Kidney capillary endothelial cell (primary cell): ENCODE results near the gene LRP4.
"Not testable (repeated sequence)": the region's sequence is repeated elsewhere in the genome, so short reads cannot be mapped to it uniquely, and the experiment has no call there.

Experiments used
- DNase-seq: peaks from one replicate; pipeline ENCODE4 v3.0.0-alpha.2; 2018; ENCODE audit warnings: low spot score

LRP4 gene, protein sequence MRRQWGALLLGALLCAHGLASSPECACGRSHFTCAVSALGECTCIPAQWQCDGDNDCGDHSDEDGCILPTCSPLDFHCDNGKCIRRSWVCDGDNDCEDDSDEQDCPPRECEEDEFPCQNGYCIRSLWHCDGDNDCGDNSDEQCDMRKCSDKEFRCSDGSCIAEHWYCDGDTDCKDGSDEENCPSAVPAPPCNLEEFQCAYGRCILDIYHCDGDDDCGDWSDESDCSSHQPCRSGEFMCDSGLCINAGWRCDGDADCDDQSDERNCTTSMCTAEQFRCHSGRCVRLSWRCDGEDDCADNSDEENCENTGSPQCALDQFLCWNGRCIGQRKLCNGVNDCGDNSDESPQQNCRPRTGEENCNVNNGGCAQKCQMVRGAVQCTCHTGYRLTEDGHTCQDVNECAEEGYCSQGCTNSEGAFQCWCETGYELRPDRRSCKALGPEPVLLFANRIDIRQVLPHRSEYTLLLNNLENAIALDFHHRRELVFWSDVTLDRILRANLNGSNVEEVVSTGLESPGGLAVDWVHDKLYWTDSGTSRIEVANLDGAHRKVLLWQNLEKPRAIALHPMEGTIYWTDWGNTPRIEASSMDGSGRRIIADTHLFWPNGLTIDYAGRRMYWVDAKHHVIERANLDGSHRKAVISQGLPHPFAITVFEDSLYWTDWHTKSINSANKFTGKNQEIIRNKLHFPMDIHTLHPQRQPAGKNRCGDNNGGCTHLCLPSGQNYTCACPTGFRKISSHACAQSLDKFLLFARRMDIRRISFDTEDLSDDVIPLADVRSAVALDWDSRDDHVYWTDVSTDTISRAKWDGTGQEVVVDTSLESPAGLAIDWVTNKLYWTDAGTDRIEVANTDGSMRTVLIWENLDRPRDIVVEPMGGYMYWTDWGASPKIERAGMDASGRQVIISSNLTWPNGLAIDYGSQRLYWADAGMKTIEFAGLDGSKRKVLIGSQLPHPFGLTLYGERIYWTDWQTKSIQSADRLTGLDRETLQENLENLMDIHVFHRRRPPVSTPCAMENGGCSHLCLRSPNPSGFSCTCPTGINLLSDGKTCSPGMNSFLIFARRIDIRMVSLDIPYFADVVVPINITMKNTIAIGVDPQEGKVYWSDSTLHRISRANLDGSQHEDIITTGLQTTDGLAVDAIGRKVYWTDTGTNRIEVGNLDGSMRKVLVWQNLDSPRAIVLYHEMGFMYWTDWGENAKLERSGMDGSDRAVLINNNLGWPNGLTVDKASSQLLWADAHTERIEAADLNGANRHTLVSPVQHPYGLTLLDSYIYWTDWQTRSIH (N-terminal part only)

DNA sequence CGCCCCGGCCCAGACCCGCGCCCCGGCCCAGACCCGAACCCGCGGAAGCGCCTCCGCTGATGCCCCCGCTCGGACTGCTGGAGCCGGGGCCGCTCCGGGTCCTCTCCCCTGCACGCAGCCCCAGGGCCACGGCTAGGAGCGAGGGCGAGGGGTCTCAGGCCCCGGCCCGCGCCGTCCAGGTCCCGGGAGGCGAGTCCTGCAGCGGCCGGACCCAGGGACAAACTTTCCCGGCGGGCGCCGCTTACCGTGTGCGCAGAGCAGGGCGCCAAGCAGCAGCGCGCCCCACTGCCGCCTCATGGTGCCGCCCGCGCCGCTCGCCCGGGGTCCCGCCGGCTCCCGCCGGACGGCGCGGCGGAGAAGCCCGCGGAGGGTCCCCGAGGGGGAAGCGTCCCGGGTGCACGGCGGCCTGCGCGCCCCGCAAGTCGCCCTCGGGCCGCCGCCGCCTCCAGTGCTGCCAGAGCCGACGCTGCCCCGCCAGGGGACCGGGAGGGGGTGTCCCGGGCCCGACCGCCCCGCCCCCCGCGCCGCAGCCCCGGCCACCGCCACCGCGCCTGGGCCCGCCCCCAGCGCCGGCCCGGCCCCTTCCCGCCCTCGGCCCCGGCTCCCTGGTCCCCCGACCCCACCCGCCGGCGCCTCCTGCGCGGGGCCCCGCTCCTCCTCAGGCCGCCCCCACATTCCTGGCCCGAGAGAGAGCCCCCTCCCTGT is at the start of gene LRP4:
LRP4 (minus strand) TSS at position 468 of the 705 bp plus-strand sequence; CDS start at position 297, 171 bp downstream.
- DNase-seq = no peak

- DNase-seq = no peak
Measured at GRCh38 chr11:46967962-46968361, 49.6 kb upstream of the LRP4 start.

GRCh38 chr11:46966773-46967172 is 48.4 kb upstream of the LRP4 start:
- no peak for DNase-seq

DNA sequence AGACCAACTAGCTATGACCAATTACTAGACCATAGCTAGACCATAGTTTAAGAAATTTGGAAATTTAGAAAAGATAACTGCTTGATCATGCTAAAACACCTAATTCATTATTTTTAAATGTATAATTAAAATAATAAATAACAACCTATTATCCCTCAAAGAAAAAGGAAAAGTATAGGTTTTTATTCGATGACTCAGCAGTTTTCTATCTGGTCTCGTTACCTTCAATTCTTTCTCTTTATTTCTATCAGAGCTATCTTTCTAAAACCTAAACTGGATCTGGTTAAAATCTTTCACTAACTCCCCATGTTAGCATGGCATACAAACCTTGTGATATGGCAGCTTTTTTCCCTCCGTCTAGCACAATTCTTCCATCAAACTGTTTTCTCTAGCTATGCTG is 45.5 kb upstream of the LRP4 start:
- no peak for DNase-seq

- not testable (repeated sequence) for DNase-seq
Measured at GRCh38 chr11:46961886-46962285, 43.5 kb upstream of the LRP4 start.

- DNase-seq = no peak
Measured at GRCh38 chr11:46961041-46961440, 42.7 kb upstream of the LRP4 start.

GRCh38 chr11:46958777-46959176 is 40.4 kb upstream of the LRP4 start:
- no peak for DNase-seq

DNA sequence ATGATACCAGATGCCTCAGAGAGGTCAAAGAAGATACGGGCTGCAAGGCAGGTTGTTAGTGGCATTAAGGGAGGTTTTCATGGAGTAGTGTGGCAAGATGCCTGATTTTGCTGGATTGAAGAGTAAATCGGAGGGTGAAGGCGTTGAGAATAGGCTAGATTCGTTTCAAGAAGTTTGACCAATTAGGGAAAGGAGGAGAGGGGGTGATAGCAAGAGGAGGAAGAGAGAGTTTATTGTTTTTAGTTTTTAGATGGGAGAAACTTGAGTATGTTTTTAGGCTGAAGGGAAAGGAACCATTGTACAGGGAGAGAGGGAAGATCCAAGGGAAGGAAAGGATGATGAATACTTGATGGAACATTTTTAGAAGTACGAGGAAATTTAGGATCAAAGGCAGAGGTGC is 34.7 kb upstream of the LRP4 start:
- no peak for DNase-seq

GRCh38 chr11:46952553-46952952 is 34.2 kb upstream of the LRP4 start:
- DNase-seq = peak; percentile 30

DNA sequence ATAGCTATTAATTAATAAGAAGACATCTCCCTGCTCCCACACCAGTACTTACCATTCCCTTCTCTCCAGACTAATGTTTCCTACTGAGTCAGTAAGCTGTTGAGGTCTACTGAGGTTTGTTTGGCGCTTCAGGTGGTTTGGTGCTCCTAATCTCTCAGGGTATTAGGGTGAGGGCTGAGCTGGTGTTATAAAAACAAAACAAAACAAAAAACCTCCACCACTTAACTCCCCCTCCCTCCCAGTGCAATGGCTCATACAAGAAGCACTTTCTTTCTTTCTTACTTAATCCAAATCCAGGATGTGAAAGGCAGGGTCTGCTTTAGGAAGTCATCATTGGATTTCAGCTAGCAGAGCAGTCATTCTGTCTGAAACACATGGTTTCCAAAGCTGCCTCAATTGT is 33.5 kb upstream of the LRP4 start:
- no peak for DNase-seq

DNA sequence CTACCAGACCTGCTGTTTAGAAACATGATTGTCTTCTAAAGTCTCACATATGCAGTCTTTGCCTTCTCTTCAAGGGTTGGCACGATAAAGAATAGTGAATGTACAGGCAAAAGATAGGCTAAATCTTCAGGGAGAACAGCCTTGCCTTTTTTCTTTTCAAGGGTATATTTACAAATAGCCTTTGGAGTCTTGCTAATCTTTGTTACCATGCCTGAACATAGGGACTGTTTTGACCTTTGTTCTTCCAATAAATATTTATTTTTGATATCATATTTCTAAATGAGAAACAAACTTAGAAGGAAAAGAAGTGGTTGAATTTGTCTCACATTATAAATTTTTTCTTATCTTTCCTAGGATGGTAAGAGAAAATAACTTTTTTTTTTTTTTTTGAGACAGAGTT is 30.9 kb upstream of the LRP4 start:
- no peak for DNase-seq

GRCh38 chr11:46948378-46949131 is 30.2 kb upstream of the LRP4 start:
- DNase-seq = peak; percentile 44

DNA sequence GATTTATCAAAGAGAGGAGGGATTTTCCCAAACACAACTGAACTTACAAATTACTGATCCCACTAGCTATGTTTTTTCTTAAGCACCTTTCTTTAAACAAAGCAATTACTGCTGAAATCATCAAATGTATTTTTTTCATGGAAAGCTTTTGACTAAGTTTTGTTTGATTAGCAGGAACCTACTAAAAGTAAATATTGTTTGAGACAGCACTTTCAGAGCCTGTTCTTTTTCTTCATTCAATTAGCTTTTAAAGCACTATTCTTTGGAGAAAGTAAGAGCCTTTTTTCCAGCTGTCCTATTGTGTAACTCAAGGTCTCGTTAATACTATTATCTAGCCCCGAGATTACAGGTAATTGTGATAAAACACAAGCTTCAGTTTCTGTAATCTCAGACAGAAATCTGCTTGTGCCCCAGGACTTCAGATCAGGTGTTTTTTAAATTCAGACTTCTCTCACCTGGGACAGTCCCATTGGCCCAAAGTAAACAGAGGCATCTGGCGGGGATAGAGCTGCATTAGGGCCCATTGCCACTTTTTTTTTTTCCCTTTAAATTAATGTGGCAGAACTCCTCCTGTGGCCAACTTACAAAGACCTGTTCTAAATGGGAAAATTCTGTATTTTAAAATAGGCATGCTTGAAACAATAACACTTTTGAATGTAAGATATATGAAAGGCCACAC is 29.2 kb upstream of the LRP4 start:
- no peak for DNase-seq

DNA sequence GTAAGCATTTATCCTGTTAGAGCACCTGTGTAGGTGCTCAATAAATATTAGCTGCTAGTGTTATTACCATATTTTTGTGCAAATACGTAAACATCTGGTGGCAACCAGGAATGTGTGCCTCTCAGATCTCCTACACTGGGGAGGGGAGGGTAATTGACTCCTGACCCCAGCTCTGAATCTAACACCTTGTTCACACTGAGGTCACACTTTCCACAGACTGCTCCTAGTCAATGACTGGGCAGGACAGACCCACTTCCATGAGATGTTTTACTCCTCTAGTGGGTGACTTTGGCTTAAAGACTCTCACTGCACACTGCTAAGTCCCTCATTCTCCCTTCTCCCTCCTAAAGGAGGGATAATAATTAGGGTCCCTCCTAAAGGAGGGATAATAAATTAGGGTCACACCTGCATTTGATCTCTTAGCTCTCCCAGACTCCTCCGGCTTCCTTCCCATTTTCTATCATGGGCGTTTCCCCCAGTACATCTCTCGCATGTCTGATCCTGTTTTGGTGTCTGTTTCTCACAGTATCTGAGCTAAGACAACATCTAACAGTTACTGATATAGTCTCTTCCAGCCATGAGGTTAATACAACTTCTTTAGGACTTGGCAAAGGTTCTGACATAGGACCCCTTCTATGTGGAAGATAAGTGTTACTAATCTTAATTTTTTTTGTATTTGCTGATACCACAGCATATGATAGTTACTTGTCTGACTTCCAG is 26.2 kb upstream of the LRP4 start:
- no peak for DNase-seq

DNA sequence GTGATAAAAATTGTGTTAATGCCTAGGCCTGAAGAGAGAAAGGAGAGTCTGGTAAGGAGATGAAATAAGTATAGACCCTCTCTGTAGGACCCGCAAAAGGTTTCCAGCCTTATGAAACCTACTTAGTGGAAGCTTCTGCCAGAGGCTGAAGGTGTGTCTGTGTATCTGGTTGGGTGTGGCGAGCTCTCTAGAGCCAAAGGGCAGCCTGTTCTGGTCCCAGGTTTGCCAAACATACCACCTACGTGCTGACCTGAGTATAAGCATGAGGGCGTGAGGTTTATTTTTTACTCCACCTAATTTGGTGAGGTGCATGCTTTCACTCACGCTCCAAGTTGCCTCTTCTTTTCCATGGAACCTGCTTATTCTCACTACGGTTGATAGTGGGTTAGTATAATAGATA is 23.8 kb upstream of the LRP4 start:
- no peak for DNase-seq

DNA sequence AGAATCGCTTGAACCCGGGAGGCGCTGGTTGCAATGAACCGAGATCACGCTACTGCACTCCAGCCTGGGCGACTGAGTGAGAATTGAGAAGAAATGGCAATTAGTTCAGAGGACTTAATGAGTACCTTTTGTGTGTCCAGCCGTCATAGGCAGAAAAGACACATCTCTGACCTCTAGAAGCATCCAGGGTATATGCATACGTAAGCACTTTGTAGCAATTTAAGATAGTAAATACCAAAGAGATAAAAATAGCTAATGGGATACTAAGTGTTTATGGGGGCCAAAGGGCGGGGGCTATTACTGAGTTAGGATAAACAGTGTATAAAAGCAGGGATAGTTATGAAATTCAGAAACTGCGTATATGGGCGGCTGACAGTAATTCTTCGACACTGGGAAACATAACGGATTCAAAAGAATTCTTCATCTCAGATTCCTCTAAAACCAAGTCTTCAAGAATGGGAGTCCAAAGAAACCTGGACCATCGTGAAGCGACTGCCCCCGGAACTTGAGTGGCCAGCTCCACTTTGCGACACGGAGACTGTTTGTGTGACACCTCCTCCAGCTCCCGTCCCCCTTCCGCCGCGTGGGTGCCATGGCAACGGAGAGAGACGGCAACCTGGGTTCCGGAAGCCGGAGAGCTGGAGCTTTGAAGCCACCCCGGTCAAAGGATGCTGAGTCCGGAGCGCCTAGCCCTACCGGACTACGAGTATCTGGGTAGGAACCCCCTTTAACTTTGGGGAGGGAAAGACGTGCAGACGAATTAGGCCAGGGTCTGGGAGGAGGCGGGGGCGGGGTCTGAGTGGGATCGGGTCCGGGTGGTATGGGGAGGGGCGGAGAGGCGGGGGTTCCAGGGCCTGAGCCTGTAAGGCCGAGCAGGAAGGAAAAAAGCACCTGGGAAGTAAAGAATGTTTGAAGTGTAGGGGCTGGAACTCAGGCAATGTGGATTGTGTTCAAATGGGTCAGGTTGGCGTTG is 18.1 kb upstream of the LRP4 start, which contains the start of gene CSTPP1:
CSTPP1 (plus strand) TSS at position 624 of the 973 bp plus-strand sequence; CDS start at position 669, 45 bp downstream.
- DNase-seq = peak; percentile 83

DNA sequence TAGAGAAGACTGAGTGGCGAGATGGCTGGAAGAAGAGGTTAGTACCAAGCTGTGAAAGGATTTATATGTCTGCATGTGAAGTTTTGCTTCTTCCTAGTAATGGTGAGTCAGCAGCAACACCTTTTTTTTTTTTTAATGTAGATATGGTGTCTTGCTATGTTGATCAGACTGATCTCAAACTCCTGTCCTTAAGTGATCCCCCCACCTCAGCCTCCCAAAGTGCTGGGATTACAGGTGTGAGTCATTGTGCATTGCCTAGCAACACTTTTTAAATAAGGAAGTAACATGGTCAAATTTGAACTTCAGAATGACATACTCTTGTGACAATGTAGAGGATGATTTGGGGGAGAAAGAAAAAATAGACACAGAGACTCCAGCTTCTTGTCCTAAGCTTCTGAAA is 11.7 kb upstream of the LRP4 start:
- no peak for DNase-seq

DNA sequence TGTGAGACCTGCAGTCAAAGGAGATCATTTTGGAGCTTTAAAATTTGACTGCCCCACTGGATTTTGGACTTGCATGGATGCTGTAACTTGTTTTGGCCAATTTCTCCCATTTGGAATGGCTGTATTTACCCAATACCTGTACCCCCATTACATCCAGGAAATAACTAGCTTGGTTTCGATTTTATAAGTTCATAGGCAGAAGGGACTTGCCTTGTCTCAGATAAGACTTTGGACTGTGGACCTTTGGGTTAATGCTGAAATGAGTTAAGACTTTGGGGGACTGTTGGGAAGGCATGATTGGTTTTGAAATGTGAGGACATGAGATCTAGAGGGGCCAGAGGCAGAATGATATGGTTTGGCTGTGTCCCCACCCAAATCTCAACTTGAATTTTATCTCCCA is 10.4 kb upstream of the LRP4 start:
- DNase-seq = not testable (repeated sequence)
